ENCODE data around the gene OR4D1. TPM values are rescaled to one million over a fixed set of nuclear protein-coding genes. Genes with fewer than 3 reads are reported as not detected.

The OR4D1 gene
- total and polyA plus RNA-seq, 2 of the 8 experiments (the other 6 are each of a cell fraction or from before 2014, with no cell fraction given), result 0.32 to 0.39 TPM

- no peak for TF ChIP-seq CHD7 (IDR thresholded peaks at IDR 0.05; ENCODE audit: insufficient replicate concordance, low read length)
- no peak for TF ChIP-seq BRCA1 (IDR thresholded peaks at IDR 0.05; ENCODE audit: low read depth, low read length)
- TF ChIP-seq TAF1 (IDR thresholded peaks at IDR 0.05; ENCODE audit: low read depth, low read length), result 0 out of 2 replicates have a peak, but pooled peaks have one; percentile 29
- no peak; a peak in 1 of 4 replicates for TF ChIP-seq SIN3A (conservative IDR thresholded peaks at IDR 0.05 in 1 of 2, IDR thresholded peaks at IDR 0.05 in 1 of 2; ENCODE audit: low read depth in 1 of 2, low read length in 2 of 2)
- peak; percentile 69; the same call in 1 of the 2 replicates for TF ChIP-seq YY1 (IDR thresholded peaks at IDR 0.05; ENCODE audit: low read depth, low read length)
- TF ChIP-seq RFX5 (IDR thresholded peaks at IDR 0.05; ENCODE audit: borderline replicate concordance, low read depth, low read length), result no peak
- peak; percentile 73; the same call in 1 of the 2 replicates for TF ChIP-seq RBBP5 (IDR thresholded peaks at IDR 0.05; ENCODE audit: borderline replicate concordance, low read depth, low read length)
- no peak for TF ChIP-seq GABPA (IDR thresholded peaks at IDR 0.05; ENCODE audit: borderline replicate concordance, insufficient read depth, low read length)
- TF ChIP-seq GTF2F1 (IDR thresholded peaks at IDR 0.05; ENCODE audit: borderline replicate concordance, low read depth, low read length), result no peak
Observed at GRCh38 chr17:58156839-58157803, 8.9 kb downstream of the OR4D1 start (continued).

Measured in H1 (cell line).